GM12878 (cell line): ENCODE measurements around the gene BORCS5. TPM values are rescaled to one million over a fixed set of nuclear protein-coding genes. Genes with fewer than 3 reads are reported as not detected.
"Not testable (repeated sequence)": the region's sequence is repeated elsewhere in the genome, so short reads cannot be mapped to it uniquely, and the experiment has no call there.

ENCODE experiments used
- ATAC-seq: fragments of 200-7000 bp; cut with Tn5 transposase; 3 replicates; pipeline ENCODE4 v1.9.1; 2020; ENCODE audit warnings: mild to moderate bottlenecking, moderate library complexity
- BruUV-seq: library from RNA; stranded (reverse); fragments of 400-500 nt; replicated peaks from 2 replicates; lab custom pipeline; 2021; lab: Mats Ljungman, UMichigan
- CTCF ChIA-PET: fragments of 300-600 bp; sonication (Branson Sonifier 250); formaldehyde crosslinking; extraction: SDS; loops from one replicate; lab custom pipeline; 2021; ENCODE audit warnings: inconsistent platforms; lab: Yijun Ruan, JAX
- POLR2A ChIA-PET: fragments of 350-600 bp; formaldehyde crosslinking; extraction: SDS; loops from one replicate; lab custom pipeline; 2021; ENCODE audit warnings: inconsistent platforms; lab: Charles Lee
- RAD21 ChIA-PET: fragments of 300-600 bp; sonication (Branson Sonifier 250); formaldehyde crosslinking; loops from one replicate; lab custom pipeline; 2023; ENCODE audit warnings: antibody characterized with exemption; ENCODE audit not compliant: unreplicated experiment; lab: Charles Lee
- SMC1A ChIA-PET: fragments of 300-600 bp; sonication (Branson Sonifier 250); formaldehyde crosslinking; loops from one replicate; lab custom pipeline; 2023; ENCODE audit not compliant: unreplicated experiment, uncharacterized antibody; lab: Charles Lee
- DNase-seq: peaks from one replicate; pipeline ENCODE4 v3.0.0-alpha.2; 2011; ENCODE audit warnings: low read depth, low spot score
- FAIRE-seq: peaks from 3 replicates; lab custom pipeline; 2011; peaks lifted over from hg19 to GRCh38; lab: Jason Lieb, UNC
- H2AFZ ChIP-seq: 2 replicates; pipeline ENCODE4 v1.6.0; 2011; ENCODE audit warnings: low read depth, low read length, control low read depth; ENCODE audit not compliant: control insufficient read depth
- H3K27ac ChIP-seq: 2 replicates; pipeline ENCODE4 v1.5.1; 2011; ENCODE audit warnings: control low read depth; ENCODE audit not compliant: control insufficient read depth, insufficient read depth
- H3K27me3 ChIP-seq, 2 experiments: replicated peaks in 1 of 2; 2 replicates each; pipeline versions ENCODE4 v1.6.0 to v1.6.1; 2011; ENCODE audit warnings: low read length in 1 of 2; ENCODE audit not compliant: control insufficient read depth in 2 of 2, insufficient read depth in 2 of 2
- H3K36me3 ChIP-seq, 2 experiments: 2 replicates each; pipeline ENCODE4 v1.5.1; 2011; ENCODE audit warnings: low read length in 1 of 2; ENCODE audit not compliant: control insufficient read depth in 2 of 2, insufficient read depth in 2 of 2
- H3K4me1 ChIP-seq: 2 replicates; pipeline ENCODE4 v1.6.1; 2011; ENCODE audit warnings: mild to moderate bottlenecking, low read length, moderate library complexity, mixed read lengths; ENCODE audit not compliant: control insufficient read depth, insufficient read depth
- H3K4me2 ChIP-seq: 2 replicates; pipeline ENCODE4 v1.6.0; 2011; ENCODE audit warnings: control low read depth; ENCODE audit not compliant: control insufficient read depth, insufficient read depth
- H3K4me3 ChIP-seq: fragments of 200-600 bp; sonication (generic); 2 replicates; pipeline ENCODE4 v1.5.1; 2016
- H3K79me2 ChIP-seq: 2 replicates; pipeline ENCODE4 v1.6.0; 2011; ENCODE audit warnings: low read length; ENCODE audit not compliant: control insufficient read depth, insufficient read depth
- H3K9ac ChIP-seq: 2 replicates; pipeline ENCODE4 v1.8.0; 2011; ENCODE audit warnings: low read length, control low read depth, mixed read lengths; ENCODE audit not compliant: control insufficient read depth, insufficient read depth
- H3K9me3 ChIP-seq: replicated peaks from 3 replicates; pipeline ENCODE4 v1.5.1; 2011; ENCODE audit warnings: mild to moderate bottlenecking, low read length; ENCODE audit not compliant: control insufficient read depth, insufficient read depth
- H4K20me1 ChIP-seq: 2 replicates; pipeline ENCODE4 v1.6.0; 2011; ENCODE audit not compliant: control insufficient read depth, insufficient read depth
- CEBPB ChIP-seq, 2 experiments: fragments of 150-350 bp in 1 of 2; IDR thresholded peaks; 2 replicates each; pipeline ENCODE4 v1.6.1; 2012 to 2014; ENCODE audit warnings: low read depth in 2 of 2, low read length in 2 of 2, borderline replicate concordance in 1 of 2, inconsistent platforms in 1 of 2
- CREB1 ChIP-seq: IDR thresholded peaks from 2 replicates; pipeline ENCODE4 v1.6.1; 2012; ENCODE audit warnings: low read depth, mild to moderate bottlenecking, inconsistent platforms
- NFIC ChIP-seq: IDR thresholded peaks from 2 replicates; pipeline ENCODE4 v1.6.1; 2012; ENCODE audit warnings: low read depth, mild to moderate bottlenecking, inconsistent platforms, low read length, moderate library complexity
- SPI1 ChIP-seq: IDR thresholded peaks from 2 replicates; pipeline ENCODE4 v1.6.1; 2011; ENCODE audit warnings: low read depth, mild to moderate bottlenecking, low read length, moderate library complexity, borderline replicate concordance; ENCODE audit not compliant: insufficient read depth
- SREBF2 ChIP-seq: IDR thresholded peaks from 2 replicates; pipeline ENCODE4 v1.6.1; 2012; ENCODE audit warnings: mild to moderate bottlenecking, low read length
- ZNF217 ChIP-seq: fragments of 450-650 bp; IDR thresholded peaks from 2 replicates; pipeline ENCODE4 v1.6.1; 2017; ENCODE audit warnings: antibody characterized with exemption, mild to moderate bottlenecking
- ZSCAN29 ChIP-seq: fragments of 450-650 bp; IDR thresholded peaks from 2 replicates; pipeline ENCODE4 v1.6.1; 2017; ENCODE audit warnings: mild to moderate bottlenecking, moderate library complexity
- whole genome bisulfite sequencing: methylation state at CpG from one replicate; pipeline ENCODE4 v1.1.6; 2016; ENCODE audit warnings: low lambda C conversion rate; ENCODE audit not compliant: insufficient replicate concordance, insufficient coverage; ENCODE audit errors: missing lambda C conversion rate; 5-methylcytosine and 5-hydroxymethylcytosine counted together
- in situ Hi-C: fragments of 300-500 bp; cut with MboI; formaldehyde crosslinking; loops from 9 replicates; pipeline ENCODE4 v1.14.3; 2018; ENCODE audit warnings: mixed read lengths
- intact Hi-C: fragments of 100-400 bp; cut with micrococcal nuclease; formaldehyde crosslinking; loops from one replicate; pipeline ENCODE4 v1.14.2; 2022; ENCODE audit not compliant: unreplicated experiment
- polyA plus RNA-seq, 11 experiments: library from polyadenylated mRNA; depleted of rRNA in 4 of 11; unstranded in 6 of 11; stranded (reverse) in 5 of 11; fragments of >200 nt; fragmentation: Nextera tagmentation in 4 of 11; fragmentation: Illumina TruSeq in 1 of 11; extraction: Ambion mirVana in 4 of 11; extraction: Trizol in 1 of 11; gene quantifications; 1 replicate in 1 of 11; 2 replicates in 10 of 11; pipeline versions ENCODE4 v1.2.1 to v1.2.3, GENCODE V29; 2011 to 2016; ENCODE audit warnings: inconsistent platforms in 2 of 11, missing spikeins in 2 of 11, low read depth in 1 of 11
- total RNA-seq, 4 experiments: library from RNA; depleted of rRNA in 3 of 4; stranded (reverse); fragments of >200 nt in 3 of 4; fragmentation: Illumina TruSeq in 1 of 4; extraction: Trizol in 1 of 4; gene quantifications; 2 replicates each; pipeline versions ENCODE4 v1.2.1 to v1.2.3, GENCODE V29; 2013 to 2021
- TF ChIP-seq, protein P1 (sequence below): fragments of 450-650 bp; IDR thresholded peaks from 2 replicates; pipeline ENCODE4 v1.6.1; 2016; ENCODE audit warnings: mild to moderate bottlenecking
- TF ChIP-seq, protein P2 (sequence below): IDR thresholded peaks from 2 replicates; pipeline ENCODE4 v1.6.1; 2012; ENCODE audit warnings: low read depth, low read length, improper control_type of control experiment

The BORCS5 gene
- total and polyA plus RNA-seq, 10 of the 15 experiments (the other 5 are each of a cell fraction or from before 2014, with no cell fraction given): 1.4 to 39.7 (median 16.1) TPM

DNA sequence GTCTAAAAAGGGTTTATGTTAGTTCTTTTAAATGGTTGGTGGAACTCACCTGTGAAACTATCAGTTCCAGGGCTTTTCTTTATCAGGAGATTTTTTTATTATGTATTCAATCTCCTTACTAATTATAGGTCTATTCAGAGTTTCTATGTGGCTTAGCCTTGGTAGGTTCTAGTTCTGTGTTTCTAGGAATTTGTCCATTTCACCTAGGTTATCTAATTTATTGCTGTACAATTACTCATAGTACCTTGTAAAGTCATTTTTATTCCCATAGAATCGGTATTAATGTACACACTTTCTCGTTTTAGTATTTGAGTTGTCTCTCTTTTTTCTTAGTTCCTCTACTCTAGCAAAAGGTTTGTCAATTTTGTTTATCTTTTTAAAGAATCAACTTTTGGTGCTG, 59.0 kb downstream of the BORCS5 start:
- ATAC-seq (no peak), FAIRE-seq (no peak), DNase-seq (no peak)
- Histone ChIP-seq H3K79me2 (no peaks in the 10 kb centered on the region), H3K4me3 (no peak overlapping the region), H3K27ac (no peak overlapping the region), H3K4me1 (no peaks in the 10 kb centered on the region), H4K20me1 (no peaks in the 10 kb centered on the region), H3K4me2 (no peak overlapping the region), H3K9ac (no peak overlapping the region), H3K9me3 (peaks cover 5% of the 10 kb centered on the region; the same call in 2 of the 3 replicates), H3K36me3 (no peaks in the 10 kb centered on the region), H2AFZ (no peak overlapping the region), H3K27me3 (no peaks in the 10 kb centered on the region)
- ChIA-PET POLR2A (no interaction called here), RAD21 (no interaction called here), CTCF (no interaction called here), SMC1A (interaction anchor here (1.2 kb wide), 1 partner anchor 30 kb away, joined by 4 read pairs; no protein-coding TSS in a partner anchor)
- in situ Hi-C loops: no loop called here
- intact Hi-C loops: no loop called here
- WGBS: 38% methylated on average over 2 of the region's 2 CpGs
- no TSS peak for BruUV-seq
- TF ChIP-seq, protein P1, sequence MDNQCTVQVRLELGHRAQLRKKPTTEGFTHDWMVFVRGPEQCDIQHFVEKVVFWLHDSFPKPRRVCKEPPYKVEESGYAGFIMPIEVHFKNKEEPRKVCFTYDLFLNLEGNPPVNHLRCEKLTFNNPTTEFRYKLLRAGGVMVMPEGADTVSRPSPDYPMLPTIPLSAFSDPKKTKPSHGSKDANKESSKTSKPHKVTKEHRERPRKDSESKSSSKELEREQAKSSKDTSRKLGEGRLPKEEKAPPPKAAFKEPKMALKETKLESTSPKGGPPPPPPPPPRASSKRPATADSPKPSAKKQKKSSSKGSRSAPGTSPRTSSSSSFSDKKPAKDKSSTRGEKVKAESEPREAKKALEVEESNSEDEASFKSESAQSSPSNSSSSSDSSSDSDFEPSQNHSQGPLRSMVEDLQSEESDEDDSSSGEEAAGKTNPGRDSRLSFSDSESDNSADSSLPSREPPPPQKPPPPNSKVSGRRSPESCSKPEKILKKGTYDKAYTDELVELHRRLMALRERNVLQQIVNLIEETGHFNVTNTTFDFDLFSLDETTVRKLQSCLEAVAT: no peak
- TF ChIP-seq CEBPB (IDR thresholded peaks at IDR 0.05; ENCODE audit: borderline replicate concordance in 1 of 2, low read depth in 2 of 2, low read length in 2 of 2) (no peak), ZNF217 (no peak), ZSCAN29 (no peak), CREB1 (no peak), SPI1 (no peak), SREBF2 (no peak), NFIC (no peak)
- TF ChIP-seq, protein P2, sequence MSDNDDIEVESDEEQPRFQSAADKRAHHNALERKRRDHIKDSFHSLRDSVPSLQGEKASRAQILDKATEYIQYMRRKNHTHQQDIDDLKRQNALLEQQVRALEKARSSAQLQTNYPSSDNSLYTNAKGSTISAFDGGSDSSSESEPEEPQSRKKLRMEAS: no peak

DNA sequence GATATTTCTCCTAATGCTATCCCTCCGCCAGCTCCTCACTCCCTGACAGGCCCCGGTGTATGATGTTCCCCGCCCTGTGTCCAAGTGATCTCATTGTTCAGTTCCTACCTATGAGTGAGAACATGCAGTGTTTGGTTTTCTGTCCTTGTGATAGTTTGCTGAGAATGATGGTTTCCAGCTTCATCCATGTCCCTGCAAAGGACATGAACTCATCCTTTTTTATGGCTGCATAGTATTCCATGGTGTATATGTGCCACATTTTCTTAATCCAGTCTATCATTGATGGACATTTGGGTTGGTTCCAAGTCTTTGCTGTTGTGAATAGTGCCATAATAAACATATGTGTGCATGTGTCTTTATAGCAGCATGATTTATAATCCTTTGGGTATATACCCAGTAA, 62.3 kb downstream of the BORCS5 start:
- H3K9me3 ChIP-seq, FAIRE-seq, ATAC-seq, H3K79me2 ChIP-seq, H2AFZ ChIP-seq, in situ Hi-C loops, intact Hi-C loops, H3K9ac ChIP-seq, H3K27ac ChIP-seq, H3K36me3 ChIP-seq, BruUV-seq, H3K27me3 ChIP-seq, H3K4me2 ChIP-seq, DNase-seq, H4K20me1 ChIP-seq, H3K4me1 ChIP-seq, H3K4me3 ChIP-seq: not testable (repeated sequence)
- SMC1A ChIA-PET: interaction anchor here (0.8 to 1.1 kb wide), 2 partner anchors 22 to 46 kb away, joined by 3 to 5 read pairs; no protein-coding TSS in a partner anchor
- POLR2A ChIA-PET: interaction anchor here (0.9 to 1.3 kb wide), 3 partner anchors 9 to 16 kb away, joined by 3 to 5 read pairs (median 3); no protein-coding TSS in a partner anchor
- 100% methylated on average over 3 of the region's 3 CpGs for WGBS
- CTCF ChIA-PET: interaction anchor here (1.1 to 1.5 kb wide), 3 partner anchors 9 to 42 kb away, joined by 3 to 6 read pairs (median 4); no protein-coding TSS in a partner anchor
- RAD21 ChIA-PET: interaction anchor here (1.4 kb wide), 1 partner anchor 42 kb away, joined by 3 read pairs; no protein-coding TSS in a partner anchor
